ENCODE data around the gene PTPRE. TPM values are rescaled to one million over a fixed set of nuclear protein-coding genes. Genes with fewer than 3 reads are reported as not detected.

Gene PTPRE
- total RNA-seq, 5 donors from 2014 or later (not counting 1 experiment from before 2014, with no cell fraction given): 23.2 to 69.2 (median 32.2) TPM

DNA sequence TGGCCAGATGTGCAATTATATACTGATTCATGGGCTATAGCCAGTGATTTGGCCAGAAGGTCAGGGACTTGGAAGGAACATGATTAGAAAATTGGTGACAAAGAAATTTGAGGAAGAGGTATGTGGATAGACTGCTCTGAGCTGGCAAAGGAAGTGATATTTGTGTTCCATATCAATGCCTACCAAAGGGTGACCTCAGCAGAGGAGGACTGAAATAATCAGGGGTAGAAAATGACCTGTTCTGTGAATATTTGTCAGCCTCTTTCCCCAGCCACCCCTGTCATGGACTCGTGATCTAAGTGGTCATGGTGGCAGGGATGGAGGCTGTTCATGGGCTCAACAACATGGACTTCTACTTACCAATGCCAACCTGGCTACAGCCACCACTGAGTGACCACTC is 47.0 kb downstream of the PTPRE start:
- POLR2A ChIA-PET: no interaction called here

DNA sequence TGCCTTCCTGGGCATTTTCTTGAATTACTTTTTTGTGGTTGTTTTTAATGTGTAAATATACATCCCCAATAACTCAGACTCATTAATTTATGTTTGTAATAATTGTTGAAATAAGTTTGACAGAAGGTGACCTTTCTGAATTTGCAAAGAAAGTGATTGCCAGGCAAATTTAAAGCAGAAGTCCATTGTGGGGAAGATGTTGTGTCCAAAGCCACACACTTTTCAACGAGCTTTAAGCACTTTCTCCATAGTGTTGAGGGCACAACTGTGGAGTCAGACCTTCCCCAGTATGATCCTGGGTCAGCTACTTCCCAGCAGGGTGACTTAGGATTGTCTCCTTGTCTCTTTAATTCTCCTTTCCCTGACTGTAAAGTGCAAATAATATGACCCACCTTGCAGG is 52.5 kb downstream of the PTPRE start:
- POLR2A ChIA-PET: no interaction called here
- no peaks in the 10 kb centered on the region for H3K9me3 ChIP-seq
- ATAC-seq (replicated peaks in 1 of 4) (no peak), DNase-seq (no peak)
- Mint-ChIP-seq H3K4me1 (no peaks in the 10 kb centered on the region), H3K36me3 (no peaks in the 10 kb centered on the region), H3K27me3 (peaks cover 10 to 14% of the 10 kb centered on the region in 2 donors), H3K9me3 (peaks cover 0 to 7% (median 3%) of the 10 kb centered on the region in 3 donors), H3K27ac (no peak overlapping the region), H3K4me3 (no peak overlapping the region)
- WGBS (ENCODE audit: insufficient coverage): no CpG with 5 or more reads among the region's 1 CpG
- H3K4me1 ChIP-seq (ENCODE audit: control insufficient read depth in 1 of 2, extremely low read depth in 1 of 2, insufficient read depth in 2 of 2, low read length in 2 of 2): no peaks in the 10 kb centered on the region
- no peak overlapping the region for H3K4me3 ChIP-seq (ENCODE audit: control insufficient read depth in 1 of 2, extremely low read depth in 1 of 2, low read length in 1 of 2)
- H3K27me3 ChIP-seq (replicated peaks in 1 of 2; ENCODE audit: control insufficient read depth in 2 of 2, extremely low read depth in 1 of 2, insufficient read depth in 2 of 2, low read length in 1 of 2): peaks cover 0 to 16% of the 10 kb centered on the region in 2 experiments
- H3K27ac ChIP-seq (ENCODE audit: low read length): no peak overlapping the region
- CTCF ChIA-PET: no interaction called here
- no peaks in the 10 kb centered on the region for H3K36me3 ChIP-seq (ENCODE audit: control insufficient read depth in 2 of 2, extremely low read depth in 1 of 2, insufficient read depth in 1 of 2, low read length in 1 of 2)

More for the DNA sequence above, 47.0 kb downstream of the PTPRE start:
- H3K4me1 ChIP-seq (ENCODE audit: control insufficient read depth in 1 of 2, extremely low read depth in 1 of 2, insufficient read depth in 2 of 2, low read length in 2 of 2): no peaks in the 10 kb centered on the region
- Mint-ChIP-seq H3K9me3 (peaks cover 0 to 7% (median 3%) of the 10 kb centered on the region in 3 donors), H3K4me1 (no peaks in the 10 kb centered on the region), H3K27me3 (peaks cover 4 to 9% of the 10 kb centered on the region in 2 donors), H3K4me3 (no peak overlapping the region), H3K27ac (no peak overlapping the region), H3K36me3 (no peaks in the 10 kb centered on the region)
- no CpG with 5 or more reads among the region's 1 CpG for WGBS (ENCODE audit: insufficient coverage)
- H3K27ac ChIP-seq (ENCODE audit: low read length): no peak overlapping the region
- no peak for ATAC-seq (replicated peaks in 1 of 4)
- CTCF ChIA-PET: no interaction called here
- H3K27me3 ChIP-seq (replicated peaks in 1 of 2; ENCODE audit: control insufficient read depth in 2 of 2, extremely low read depth in 1 of 2, insufficient read depth in 2 of 2, low read length in 1 of 2): peaks cover 0 to 2% of the 10 kb centered on the region in 2 experiments
- no peak overlapping the region for H3K4me3 ChIP-seq (ENCODE audit: control insufficient read depth in 1 of 2, extremely low read depth in 1 of 2, low read length in 1 of 2)
- no peaks in the 10 kb centered on the region for H3K36me3 ChIP-seq (ENCODE audit: control insufficient read depth in 2 of 2, extremely low read depth in 1 of 2, insufficient read depth in 1 of 2, low read length in 1 of 2)
- DNase-seq: no peak
- H3K9me3 ChIP-seq: no peaks in the 10 kb centered on the region

DNA sequence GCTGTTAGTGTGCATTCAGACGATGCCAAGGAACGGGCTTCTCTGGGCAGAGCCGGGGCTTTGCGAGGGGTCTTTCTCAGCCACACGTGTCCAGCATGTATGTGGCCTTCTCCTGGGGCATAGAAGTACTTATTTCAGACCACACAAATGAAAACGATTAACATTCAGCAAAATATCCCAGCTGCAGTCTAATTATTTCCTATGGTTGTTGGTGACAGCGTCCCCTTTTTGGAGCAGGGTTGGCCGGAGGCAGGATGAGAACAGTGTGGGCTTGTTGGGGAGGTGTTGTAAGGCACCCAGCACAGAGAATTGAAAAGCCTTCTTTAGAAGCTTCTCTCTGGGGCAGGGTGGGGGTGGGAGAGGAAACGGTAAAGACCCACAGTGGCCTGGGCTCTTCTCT is 54.2 kb downstream of the PTPRE start:
- DNase-seq (no peak), ATAC-seq (replicated peaks in 1 of 4) (no peak)
- Histone ChIP-seq H3K4me1 (ENCODE audit: control insufficient read depth in 1 of 2, extremely low read depth in 1 of 2, insufficient read depth in 2 of 2, low read length in 2 of 2) (no peaks in the 10 kb centered on the region), H3K27ac (ENCODE audit: low read length) (no peak overlapping the region), H3K4me3 (ENCODE audit: control insufficient read depth in 1 of 2, extremely low read depth in 1 of 2, low read length in 1 of 2) (no peak overlapping the region), H3K9me3 (no peaks in the 10 kb centered on the region), H3K36me3 (ENCODE audit: control insufficient read depth in 2 of 2, extremely low read depth in 1 of 2, insufficient read depth in 1 of 2, low read length in 1 of 2) (no peaks in the 10 kb centered on the region), H3K27me3 (replicated peaks in 1 of 2; ENCODE audit: control insufficient read depth in 2 of 2, extremely low read depth in 1 of 2, insufficient read depth in 2 of 2, low read length in 1 of 2) (peaks cover 0 to 14% of the 10 kb centered on the region in 2 experiments)
- Mint-ChIP-seq H3K36me3 (no peaks in the 10 kb centered on the region), H3K27ac (no peak overlapping the region), H3K4me1 (no peaks in the 10 kb centered on the region), H3K4me3 (no peak overlapping the region), H3K27me3 (peaks cover 10 to 14% of the 10 kb centered on the region in 2 donors), H3K9me3 (peaks cover 0 to 3% (median under 1%) of the 10 kb centered on the region in 3 donors)
- ChIA-PET CTCF (no interaction called here), POLR2A (no interaction called here)
- WGBS (ENCODE audit: insufficient coverage): 91% methylated on average over 7 of the region's 9 CpGs

DNA sequence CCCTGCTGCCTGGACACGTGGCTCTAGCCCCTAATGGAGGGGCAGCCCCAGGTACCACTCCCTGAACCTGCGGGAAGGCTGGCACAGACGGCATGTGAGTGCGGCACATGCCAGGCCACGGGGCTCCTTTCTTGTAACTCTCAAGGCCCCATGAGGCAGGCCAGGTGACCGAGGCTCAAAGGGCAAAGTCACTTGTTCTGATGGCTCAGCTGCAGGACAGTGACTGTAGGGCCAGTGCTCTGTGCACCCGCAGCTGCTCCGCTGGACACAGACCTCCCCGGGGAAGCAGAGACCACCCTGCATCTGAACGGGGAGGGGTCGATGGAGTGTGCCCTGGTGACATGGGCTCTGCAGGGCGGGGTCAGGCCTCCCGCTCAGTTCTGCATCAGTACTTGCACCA is 55.3 kb downstream of the PTPRE start:
- CTCF ChIA-PET: no interaction called here
- H3K36me3 ChIP-seq (ENCODE audit: control insufficient read depth in 2 of 2, extremely low read depth in 1 of 2, insufficient read depth in 1 of 2, low read length in 1 of 2): no peaks in the 10 kb centered on the region
- H3K27me3 Mint-ChIP-seq: peaks cover 10 to 14% of the 10 kb centered on the region in 2 donors

GRCh38 chr10:127963136-127963535 is 56.2 kb downstream of the PTPRE start:
- Mint-ChIP-seq H3K36me3 (no peaks in the 10 kb centered on the region), H3K27ac (no peak overlapping the region), H3K27me3 (peaks cover 6 to 13% of the 10 kb centered on the region in 2 donors), H3K4me3 (no peak overlapping the region), H3K9me3 (no peaks in the 10 kb centered on the region), H3K4me1 (no peaks in the 10 kb centered on the region)
- POLR2A ChIA-PET: no interaction called here
- no peaks in the 10 kb centered on the region for H3K4me1 ChIP-seq (ENCODE audit: control insufficient read depth in 1 of 2, extremely low read depth in 1 of 2, insufficient read depth in 2 of 2, low read length in 2 of 2)
- DNase-seq (no peak), ATAC-seq (replicated peaks in 1 of 4) (no peak)
- H3K9me3 ChIP-seq: no peaks in the 10 kb centered on the region
- no peak overlapping the region for H3K27ac ChIP-seq (ENCODE audit: low read length)
- H3K36me3 ChIP-seq (ENCODE audit: control insufficient read depth in 2 of 2, extremely low read depth in 1 of 2, insufficient read depth in 1 of 2, low read length in 1 of 2): no peaks in the 10 kb centered on the region
- CTCF ChIA-PET: no interaction called here
- H3K27me3 ChIP-seq (replicated peaks in 1 of 2; ENCODE audit: control insufficient read depth in 2 of 2, extremely low read depth in 1 of 2, insufficient read depth in 2 of 2, low read length in 1 of 2): peaks cover 0 to 14% of the 10 kb centered on the region in 2 experiments
- no peak overlapping the region for H3K4me3 ChIP-seq (ENCODE audit: control insufficient read depth in 1 of 2, extremely low read depth in 1 of 2, low read length in 1 of 2)

More for the DNA sequence above, 55.3 kb downstream of the PTPRE start:
- Histone ChIP-seq H3K27me3 (replicated peaks in 1 of 2; ENCODE audit: control insufficient read depth in 2 of 2, extremely low read depth in 1 of 2, insufficient read depth in 2 of 2, low read length in 1 of 2) (peaks cover 0 to 14% of the 10 kb centered on the region in 2 experiments), H3K27ac (ENCODE audit: low read length) (no peak overlapping the region), H3K9me3 (no peaks in the 10 kb centered on the region), H3K4me3 (ENCODE audit: control insufficient read depth in 1 of 2, extremely low read depth in 1 of 2, low read length in 1 of 2) (no peak overlapping the region), H3K4me1 (ENCODE audit: control insufficient read depth in 1 of 2, extremely low read depth in 1 of 2, insufficient read depth in 2 of 2, low read length in 2 of 2) (no peaks in the 10 kb centered on the region)
- no peaks in the 10 kb centered on the region for H3K4me1 Mint-ChIP-seq
- WGBS (ENCODE audit: insufficient coverage): 82% methylated on average over 13 of the region's 13 CpGs
- no peak overlapping the region for H3K4me3 Mint-ChIP-seq
- no peak overlapping the region for H3K27ac Mint-ChIP-seq
- no peaks in the 10 kb centered on the region for H3K9me3 Mint-ChIP-seq
- no peaks in the 10 kb centered on the region for H3K36me3 Mint-ChIP-seq
- no peak for DNase-seq
- POLR2A ChIA-PET: no interaction called here
- no peak for ATAC-seq (replicated peaks in 1 of 4)

DNA sequence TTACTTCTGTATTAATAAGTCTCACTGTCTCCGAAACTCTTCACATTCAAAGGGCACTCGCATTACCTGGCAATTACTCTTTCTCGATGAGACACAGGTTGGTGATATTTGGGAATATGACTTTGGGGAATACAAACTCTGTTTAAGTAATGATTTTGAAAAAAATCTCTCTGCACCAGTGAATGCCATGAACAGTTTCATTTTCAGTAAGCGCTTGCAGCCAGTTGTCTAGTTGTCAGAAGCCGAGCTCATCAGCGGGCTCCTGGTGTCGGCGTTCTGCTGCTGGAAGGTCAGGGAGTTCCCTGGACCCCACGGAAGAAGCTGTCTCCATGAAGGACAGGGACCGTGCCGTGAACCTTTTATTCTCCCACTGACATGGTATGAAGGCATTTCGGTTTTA is 57.7 kb downstream of the PTPRE start:
- Mint-ChIP-seq H3K4me3 (no peak overlapping the region), H3K27me3 (peaks cover 6 to 8% of the 10 kb centered on the region in 2 donors), H3K4me1 (no peaks in the 10 kb centered on the region), H3K36me3 (no peaks in the 10 kb centered on the region), H3K27ac (no peak overlapping the region), H3K9me3 (no peaks in the 10 kb centered on the region)
- Histone ChIP-seq H3K9me3 (no peaks in the 10 kb centered on the region), H3K27ac (ENCODE audit: low read length) (no peak overlapping the region), H3K4me1 (ENCODE audit: control insufficient read depth in 1 of 2, extremely low read depth in 1 of 2, insufficient read depth in 2 of 2, low read length in 2 of 2) (no peaks in the 10 kb centered on the region), H3K4me3 (ENCODE audit: control insufficient read depth in 1 of 2, extremely low read depth in 1 of 2, low read length in 1 of 2) (no peak overlapping the region), H3K36me3 (ENCODE audit: control insufficient read depth in 2 of 2, extremely low read depth in 1 of 2, insufficient read depth in 1 of 2, low read length in 1 of 2) (no peaks in the 10 kb centered on the region), H3K27me3 (replicated peaks in 1 of 2; ENCODE audit: control insufficient read depth in 2 of 2, extremely low read depth in 1 of 2, insufficient read depth in 2 of 2, low read length in 1 of 2) (peaks cover 0 to 14% of the 10 kb centered on the region in 2 experiments)
- CTCF ChIA-PET: no interaction called here
- WGBS (ENCODE audit: insufficient coverage): 66% methylated on average over 6 of the region's 12 CpGs
- POLR2A ChIA-PET: interaction anchor here in 1 of 2 donors (0.6 kb wide), 1 partner anchor 12 kb away, joined by 3 read pairs; no protein-coding TSS in a partner anchor
- no peak for ATAC-seq (replicated peaks in 1 of 4)
- no peak for DNase-seq

- CTCF ChIA-PET: no interaction called here
- peaks cover 0 to 16% of the 10 kb centered on the region in 2 experiments for H3K27me3 ChIP-seq (replicated peaks in 1 of 2; ENCODE audit: control insufficient read depth in 2 of 2, extremely low read depth in 1 of 2, insufficient read depth in 2 of 2, low read length in 1 of 2)
- POLR2A ChIA-PET: no interaction called here
- H3K4me3 Mint-ChIP-seq: no peak overlapping the region
- no peaks in the 10 kb centered on the region for H3K4me1 ChIP-seq (ENCODE audit: control insufficient read depth in 1 of 2, extremely low read depth in 1 of 2, insufficient read depth in 2 of 2, low read length in 2 of 2)
- H3K4me3 ChIP-seq (ENCODE audit: control insufficient read depth in 1 of 2, extremely low read depth in 1 of 2, low read length in 1 of 2): no peak overlapping the region
- no peak overlapping the region for H3K27ac ChIP-seq (ENCODE audit: low read length)
- H3K4me1 Mint-ChIP-seq: no peaks in the 10 kb centered on the region
- no peaks in the 10 kb centered on the region for H3K36me3 Mint-ChIP-seq
- no peak for DNase-seq
- ATAC-seq (replicated peaks in 1 of 4): no peak
- H3K9me3 Mint-ChIP-seq: no peaks in the 10 kb centered on the region
- no peaks in the 10 kb centered on the region for H3K36me3 ChIP-seq (ENCODE audit: control insufficient read depth in 2 of 2, extremely low read depth in 1 of 2, insufficient read depth in 1 of 2, low read length in 1 of 2)
- no peaks in the 10 kb centered on the region for H3K9me3 ChIP-seq
- no peak overlapping the region for H3K27ac Mint-ChIP-seq
- H3K27me3 Mint-ChIP-seq: peaks cover 0 to 1% of the 10 kb centered on the region in 2 donors
- 89% methylated on average over 1 of the region's 5 CpGs for WGBS (ENCODE audit: insufficient coverage)
Observed at GRCh38 chr10:127966875-127967274, 60.0 kb downstream of the PTPRE start.
